ENCODE results near the gene NAA35.
"Not testable (repeated sequence)": the region's sequence is repeated elsewhere in the genome, so short reads cannot be mapped to it uniquely, and the experiment has no call there.

The NAA35 gene

DNA sequence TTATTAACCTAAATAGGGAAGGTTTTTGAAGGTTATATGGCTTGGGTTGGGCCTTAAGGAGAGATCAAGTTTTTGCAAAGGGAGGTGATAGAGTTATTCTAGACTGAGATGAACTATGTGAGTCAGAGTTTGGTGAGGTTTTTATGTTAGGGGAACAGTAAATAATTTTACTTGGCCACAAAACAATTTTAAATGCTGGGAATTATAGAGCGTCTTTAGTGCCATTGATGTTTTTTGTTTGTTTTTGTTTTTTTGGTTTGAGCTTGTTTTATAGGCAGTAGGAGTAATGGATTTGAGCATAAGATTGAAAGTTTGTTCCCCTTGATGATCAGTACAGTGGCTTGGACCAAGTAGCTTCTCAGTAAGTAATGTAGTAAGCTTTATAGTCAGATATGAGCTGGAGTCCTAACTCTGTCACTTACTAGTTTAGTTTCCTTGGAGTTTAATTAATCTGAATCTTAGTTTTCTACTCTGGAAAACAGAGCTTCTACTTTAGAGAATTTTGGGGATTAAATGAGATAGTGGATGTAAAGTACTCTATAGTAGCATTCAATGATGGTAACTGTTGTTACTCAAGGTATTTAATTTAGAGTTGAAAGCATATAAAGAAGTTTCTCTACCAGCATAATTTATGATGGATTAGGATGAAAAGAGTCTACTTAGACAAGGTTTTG, 2.9 kb downstream of the NAA35 start:
- no peak for DNase-seq (ENCODE audit: low read depth, low spot score)

DNA sequence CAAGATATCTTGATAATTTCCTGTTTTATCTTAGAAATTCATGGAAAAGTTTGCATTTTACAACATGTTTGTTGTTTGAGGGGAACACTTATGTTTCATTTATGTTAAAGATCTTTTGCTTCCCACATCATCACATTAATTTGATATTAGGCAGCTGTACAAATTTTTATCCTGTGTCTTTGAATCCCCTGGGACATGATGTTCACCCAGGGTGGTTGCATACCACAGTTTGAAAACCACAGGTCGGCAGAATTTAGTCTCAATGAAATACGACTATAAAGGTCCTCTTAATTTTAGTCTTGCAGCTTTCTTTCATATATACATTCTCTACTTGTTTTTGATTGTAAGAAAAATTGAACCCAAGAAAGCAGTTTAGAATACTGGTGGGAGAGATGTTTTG, 3.7 kb downstream of the NAA35 start:
- DNase-seq (ENCODE audit: low read depth, low spot score): no peak

DNA sequence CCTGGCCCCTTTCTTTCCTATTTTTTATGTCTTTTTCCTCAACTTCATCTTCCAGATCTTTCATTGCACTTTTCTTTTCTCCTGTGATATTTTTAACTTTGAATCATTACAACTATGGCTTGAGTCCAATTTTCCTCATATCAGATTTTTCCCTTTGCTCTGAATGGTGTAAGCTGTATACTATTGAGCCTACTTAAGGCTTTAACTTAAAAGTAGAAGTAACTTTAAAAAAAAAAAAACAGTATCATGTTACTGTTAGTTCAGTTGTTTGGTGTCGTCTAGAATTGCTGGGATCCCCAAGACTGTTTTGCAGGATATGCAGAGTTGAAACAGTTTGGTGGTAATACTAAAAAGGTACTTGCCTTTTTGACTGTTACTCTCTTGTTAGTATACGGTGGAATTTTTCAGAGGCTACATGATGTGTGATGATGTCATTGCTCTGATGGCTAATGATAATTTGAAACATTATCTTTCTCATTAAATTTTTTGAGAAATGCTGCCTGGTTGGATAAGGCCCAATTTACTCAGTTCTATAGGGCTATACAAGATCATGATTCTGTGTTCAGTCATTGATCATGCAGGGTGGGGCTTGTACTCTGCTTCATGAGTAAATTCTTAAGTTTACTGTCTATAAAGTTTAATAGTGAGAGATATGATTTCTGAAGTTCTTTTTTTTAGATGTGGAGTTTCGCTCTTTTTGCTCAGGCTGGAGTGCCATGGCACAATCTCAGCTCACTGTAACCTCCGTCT, 8.8 kb downstream of the NAA35 start:
- no peak for DNase-seq (ENCODE audit: low read depth, low spot score)

DNA sequence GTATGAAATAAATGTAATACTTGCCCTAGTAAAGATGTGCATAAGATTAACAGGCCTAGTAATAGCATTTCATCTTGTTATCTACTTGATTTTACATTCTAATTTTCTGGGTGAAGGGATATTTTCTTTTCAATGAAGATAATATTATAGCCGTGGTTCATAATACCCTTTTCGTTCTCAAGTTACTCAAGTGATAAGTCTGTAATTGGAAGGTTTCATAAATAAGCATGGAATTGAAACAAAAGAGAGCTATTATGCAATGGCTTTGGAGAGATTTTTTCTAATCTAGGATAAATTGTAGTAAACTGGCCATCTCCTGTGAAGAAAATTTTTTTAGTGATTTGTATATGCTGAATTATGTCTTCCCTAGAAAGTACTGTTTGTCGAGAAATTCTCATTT, 19.0 kb downstream of the NAA35 start:
- DNase-seq (ENCODE audit: low read depth, low spot score): no peak

DNA sequence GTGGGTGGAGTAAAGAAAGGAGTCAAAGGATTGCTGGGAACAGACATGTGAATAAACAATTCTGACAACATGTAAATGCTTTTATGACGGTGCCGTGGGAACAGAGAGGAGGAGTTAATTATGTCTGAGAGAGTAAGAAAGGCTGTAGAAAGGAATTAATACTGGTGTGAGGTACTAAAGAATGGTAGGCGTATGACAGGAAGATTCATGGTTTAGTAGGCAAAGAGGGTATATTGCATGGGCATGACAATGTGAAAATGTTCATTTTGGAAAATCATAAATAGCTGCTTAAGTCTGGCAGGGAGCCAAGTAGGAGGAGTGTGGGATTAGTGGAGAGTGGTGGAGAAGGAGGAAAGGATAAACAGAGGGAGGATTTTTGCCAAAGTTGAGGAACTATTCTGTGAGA, 19.7 kb downstream of the NAA35 start:
- DNase-seq (ENCODE audit: low read depth, low spot score): no peak

DNA sequence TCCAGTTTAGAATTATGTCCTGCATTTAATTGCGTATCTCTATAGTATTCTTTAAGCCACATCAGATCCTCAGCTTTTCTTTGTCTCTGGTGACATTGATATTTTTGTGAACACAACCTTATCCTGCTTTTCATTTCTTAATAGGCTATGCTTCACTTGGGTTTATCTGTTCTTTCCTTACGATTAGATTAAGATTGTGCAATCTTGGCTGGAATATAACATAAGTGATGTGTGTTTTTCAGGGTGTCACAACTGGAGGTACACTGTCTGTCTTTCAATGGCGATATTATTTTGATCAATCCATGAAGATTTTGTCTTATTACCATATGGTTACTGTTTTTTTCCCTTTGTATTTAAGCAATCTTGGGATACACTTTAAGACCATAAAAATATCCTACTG, 23.6 kb downstream of the NAA35 start:
- DNase-seq (ENCODE audit: low read depth, low spot score): no peak

DNA sequence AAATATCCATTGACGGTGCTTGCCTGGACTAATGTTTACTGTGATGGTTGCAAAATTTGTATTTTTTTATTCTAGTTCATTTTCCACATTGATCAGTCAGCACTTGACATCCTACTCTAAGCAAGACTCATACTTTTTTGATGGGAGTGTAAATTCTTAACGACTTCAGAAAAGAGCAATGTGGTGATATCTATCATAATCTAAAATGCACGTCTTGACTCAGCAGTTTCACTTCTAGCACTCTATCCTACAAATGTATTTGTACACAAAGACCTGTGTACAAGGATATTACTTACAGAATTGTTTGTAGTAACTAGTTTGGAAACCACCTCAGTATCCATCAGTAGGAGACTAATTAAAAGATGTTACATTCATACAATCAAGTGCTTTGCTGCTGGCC, 24.0 kb downstream of the NAA35 start:
- no peak for DNase-seq (ENCODE audit: low read depth, low spot score)

DNA sequence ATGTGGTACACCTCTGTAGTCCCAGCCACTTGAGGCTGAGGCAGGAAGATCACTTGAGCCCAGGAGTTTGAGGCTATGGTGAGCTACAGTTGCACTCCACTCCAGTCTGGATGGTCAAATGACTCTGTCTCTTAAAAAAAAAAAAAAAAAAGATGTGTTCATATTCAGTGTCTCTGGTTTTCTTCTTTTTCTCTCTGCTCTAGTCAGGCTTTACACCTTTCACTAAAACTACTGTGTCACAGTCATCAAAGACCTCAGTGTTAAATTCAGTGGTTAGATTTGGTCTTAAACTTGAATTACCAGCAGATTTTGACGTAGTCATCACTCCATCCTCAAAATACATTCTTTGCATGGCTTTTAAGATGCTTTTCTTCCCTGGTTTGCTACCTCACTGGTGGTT, 28.8 kb downstream of the NAA35 start:
- no peak for DNase-seq (ENCODE audit: low read depth, low spot score)

DNA sequence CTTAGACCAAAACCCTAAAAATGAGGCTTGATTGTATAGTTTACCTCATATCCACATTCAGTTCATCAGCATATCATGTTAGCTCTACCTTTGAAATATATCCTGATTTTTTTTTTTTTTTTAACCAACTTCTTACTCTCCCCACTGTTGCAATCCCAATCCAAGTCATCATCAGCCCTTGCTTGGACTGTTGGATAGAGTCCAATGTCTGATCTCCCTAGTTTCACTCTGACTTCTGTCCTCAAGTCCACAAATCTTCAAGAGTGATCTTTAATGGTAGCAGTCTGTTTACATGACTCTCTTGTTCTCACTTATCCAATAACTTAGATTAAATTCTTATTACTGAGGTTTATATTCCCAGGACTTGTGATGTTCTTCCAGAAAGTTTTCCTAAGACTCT, 30.8 kb downstream of the NAA35 start:
- no peak for DNase-seq (ENCODE audit: low read depth, low spot score)

DNA sequence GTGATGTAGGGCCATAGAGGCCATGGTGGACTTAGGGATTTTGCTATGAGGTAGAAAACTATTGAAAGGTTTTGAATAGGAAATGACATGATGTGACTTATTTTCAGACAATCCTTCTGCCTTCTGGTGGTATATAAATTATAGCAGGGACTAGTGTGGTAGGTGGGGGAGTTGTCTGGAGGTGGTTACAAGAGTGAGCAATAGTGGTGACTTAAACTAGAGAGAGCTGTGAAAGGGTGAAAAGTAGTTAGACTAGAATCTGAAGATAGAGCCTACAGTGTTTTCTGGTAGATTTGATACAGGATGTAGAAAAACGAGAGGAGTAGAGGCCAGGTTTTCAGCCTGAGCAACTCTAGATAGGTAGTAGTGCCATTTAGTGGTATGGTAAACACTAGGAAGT, 32.3 kb downstream of the NAA35 start:
- DNase-seq (ENCODE audit: low read depth, low spot score): no peak

DNA sequence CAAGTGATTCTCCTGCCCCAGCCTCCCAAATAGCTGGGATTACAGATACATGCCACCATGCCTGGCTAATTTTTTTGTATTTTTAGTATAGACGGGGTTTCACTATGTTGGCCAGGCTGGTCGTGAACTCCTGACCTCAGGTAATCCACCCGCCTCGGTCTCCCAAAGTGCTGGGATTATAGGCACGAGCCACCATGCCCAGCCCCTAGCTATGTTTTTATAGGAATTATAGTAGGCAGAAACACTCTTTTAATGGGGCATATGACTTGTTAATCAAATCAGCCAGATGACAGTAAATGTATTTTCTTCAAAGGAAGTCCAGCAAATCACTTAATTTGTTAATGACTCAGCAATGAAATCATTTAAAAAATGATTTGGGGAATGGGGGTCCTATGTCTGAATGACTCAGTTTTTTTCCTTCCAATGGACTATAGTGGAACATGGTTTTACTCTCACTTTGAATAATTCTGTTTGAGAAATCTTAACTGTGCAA, 33.2 kb downstream of the NAA35 start:
- not testable (repeated sequence) for DNase-seq (ENCODE audit: low read depth, low spot score)

DNA sequence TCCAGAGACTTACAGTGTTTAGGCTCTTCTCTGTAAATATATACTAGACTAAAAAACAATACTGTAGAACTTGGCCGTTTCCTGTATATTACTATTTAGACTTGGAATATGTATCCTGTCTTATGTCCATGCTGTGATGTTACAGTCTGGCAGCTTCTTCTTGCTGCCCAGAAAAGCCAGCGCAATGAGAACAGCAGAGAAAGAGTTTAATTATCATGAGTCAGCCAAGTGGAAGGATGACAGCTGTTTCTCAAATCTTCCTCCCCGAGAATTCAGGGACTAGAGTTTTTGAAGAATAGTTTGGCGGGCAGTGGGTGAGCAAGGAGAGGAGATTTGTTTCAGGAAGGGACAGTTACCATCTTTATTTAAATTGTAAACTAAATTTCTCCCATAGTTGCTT, 37.5 kb downstream of the NAA35 start:
- DNase-seq (ENCODE audit: low read depth, low spot score): no peak

DNA sequence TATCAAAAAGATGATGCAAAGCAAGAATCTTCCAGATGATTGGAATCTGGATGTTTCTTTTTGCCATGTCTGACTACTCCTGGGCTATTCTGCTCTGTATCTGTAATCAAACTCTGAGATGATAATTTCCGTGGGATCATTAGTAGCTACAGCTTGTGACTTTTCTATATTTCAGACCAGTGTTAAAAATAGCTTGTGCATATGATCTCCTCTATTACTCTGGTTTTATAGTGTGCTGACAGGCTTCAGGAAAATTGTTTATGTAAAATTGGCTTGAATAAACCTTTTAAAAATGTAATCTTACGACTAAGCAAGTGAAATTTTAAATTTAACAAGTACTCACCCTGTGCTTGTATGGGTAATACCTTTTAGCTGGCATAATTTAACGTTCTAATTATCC, 40.4 kb downstream of the NAA35 start:
- DNase-seq (ENCODE audit: low read depth, low spot score): no peak

DNA sequence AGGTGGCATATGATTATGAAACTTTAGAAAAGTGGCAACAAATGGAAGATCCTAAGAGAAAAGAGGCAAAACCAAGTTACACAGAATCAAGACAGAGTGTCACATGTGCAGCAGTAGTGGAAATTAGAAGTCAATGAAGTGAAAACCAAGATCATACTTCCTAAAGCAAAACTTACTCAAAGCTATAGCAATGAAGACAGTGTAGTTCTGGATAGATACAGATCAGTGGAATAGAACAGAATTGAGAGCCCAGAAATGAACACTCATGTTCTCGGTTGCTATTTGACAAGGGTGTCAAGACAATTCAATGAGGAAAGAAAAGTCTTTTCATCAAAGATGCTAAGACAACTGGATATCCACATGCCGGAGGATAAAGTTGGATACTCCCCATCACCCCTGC, 43.5 kb downstream of the NAA35 start:
- no peak for DNase-seq (ENCODE audit: low read depth, low spot score)

DNA sequence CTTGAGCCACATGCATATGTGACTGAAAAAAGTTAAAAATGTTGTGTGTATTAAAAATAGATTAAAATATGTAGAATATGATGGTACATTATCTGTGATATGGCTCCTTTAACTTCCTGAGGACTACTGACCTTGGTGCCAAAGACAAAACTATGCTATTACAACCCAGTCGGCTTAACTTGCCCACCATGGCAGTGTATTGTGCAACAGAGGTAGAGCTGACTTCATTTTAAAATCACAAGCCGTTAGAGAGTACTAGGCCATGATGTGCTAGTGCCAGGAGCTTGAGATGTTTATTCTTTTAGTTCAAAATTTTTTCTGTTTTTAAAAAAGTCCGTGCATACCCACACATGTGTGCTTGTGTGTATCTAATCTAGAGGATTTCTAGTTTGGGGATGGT, 46.3 kb downstream of the NAA35 start:
- DNase-seq (ENCODE audit: low read depth, low spot score): no peak

DNA sequence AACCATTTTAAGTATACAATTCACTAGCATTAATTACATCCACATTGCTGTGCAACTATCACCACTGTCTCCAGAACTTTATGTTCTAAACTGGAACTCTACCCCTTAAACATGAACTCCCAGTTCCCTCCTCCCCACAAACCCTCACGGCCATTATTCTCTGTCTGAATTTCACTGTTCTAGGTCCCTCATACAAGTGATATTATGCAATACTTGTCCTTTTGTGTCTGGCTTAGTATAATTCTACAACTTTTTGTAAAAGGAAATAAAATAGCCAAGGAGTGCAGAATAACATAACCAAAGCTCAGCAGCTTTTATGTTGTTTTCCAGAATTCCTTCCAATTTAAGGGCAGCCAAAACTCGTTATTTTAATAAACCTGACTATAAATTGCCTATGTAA, 53.2 kb downstream of the NAA35 start:
- DNase-seq (ENCODE audit: low read depth, low spot score): no peak

DNA sequence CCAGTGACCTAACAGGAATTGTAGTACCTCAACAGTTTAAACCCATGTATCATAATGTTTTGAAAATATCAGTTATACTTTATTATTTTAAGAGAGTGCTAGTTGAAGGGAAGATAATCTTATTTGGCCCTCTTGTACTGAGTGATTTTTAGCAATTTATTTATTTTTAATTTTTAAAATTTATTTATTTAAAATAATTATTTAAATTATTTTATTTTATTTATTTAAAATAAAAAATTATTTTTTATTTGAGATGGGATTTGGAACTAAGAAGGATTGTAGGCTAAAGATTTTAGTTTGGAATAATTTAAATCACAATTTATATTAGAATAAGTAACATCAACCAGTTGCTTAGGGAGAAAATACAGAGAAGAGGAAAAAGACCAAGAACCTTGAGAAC, 54.2 kb downstream of the NAA35 start:
- no peak for DNase-seq (ENCODE audit: low read depth, low spot score)

DNA sequence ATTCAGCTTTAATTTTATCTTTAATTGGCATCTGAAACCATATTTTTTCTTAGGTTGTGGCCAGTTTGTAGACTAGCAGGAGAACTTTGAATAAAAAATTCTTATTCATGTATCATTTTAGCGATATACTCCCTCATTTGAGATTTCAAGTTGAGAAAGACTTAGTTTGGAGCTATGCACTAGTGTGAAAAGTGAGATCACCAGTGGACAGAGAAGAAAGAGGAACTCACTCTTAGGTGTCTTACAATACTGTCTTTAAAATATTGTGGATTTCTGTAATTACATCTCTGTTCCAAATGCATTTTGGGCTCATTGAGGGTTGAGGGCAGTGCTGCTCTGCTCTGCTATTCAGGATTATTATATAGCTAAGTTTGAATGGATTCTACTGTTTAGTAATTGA, 54.7 kb downstream of the NAA35 start:
- DNase-seq (ENCODE audit: low read depth, low spot score): no peak

DNA sequence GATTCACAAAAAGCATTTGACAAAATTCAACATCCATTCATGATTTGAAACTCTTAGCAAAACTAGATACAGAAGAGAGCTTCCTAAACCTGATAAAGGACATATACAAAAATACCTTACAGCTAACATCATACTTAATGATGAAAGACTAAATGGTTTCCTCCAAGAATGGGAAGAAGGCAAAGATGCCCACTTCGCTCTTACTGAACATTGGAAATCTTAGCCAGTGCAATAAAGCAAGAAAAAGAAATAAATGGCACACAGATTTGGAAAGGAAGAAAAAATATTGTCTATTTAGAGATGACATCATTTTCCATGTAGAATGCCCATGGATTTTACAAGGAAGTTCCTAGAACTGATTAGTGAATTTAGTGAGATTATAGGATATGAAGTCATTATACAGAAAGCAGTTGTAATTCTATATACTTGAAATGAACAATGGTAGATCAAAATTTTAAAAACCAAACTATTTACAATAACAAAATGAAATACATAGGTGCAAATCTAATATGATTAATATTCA, 64.4 kb downstream of the NAA35 start:
- DNase-seq (ENCODE audit: low read depth, low spot score): no peak

DNA sequence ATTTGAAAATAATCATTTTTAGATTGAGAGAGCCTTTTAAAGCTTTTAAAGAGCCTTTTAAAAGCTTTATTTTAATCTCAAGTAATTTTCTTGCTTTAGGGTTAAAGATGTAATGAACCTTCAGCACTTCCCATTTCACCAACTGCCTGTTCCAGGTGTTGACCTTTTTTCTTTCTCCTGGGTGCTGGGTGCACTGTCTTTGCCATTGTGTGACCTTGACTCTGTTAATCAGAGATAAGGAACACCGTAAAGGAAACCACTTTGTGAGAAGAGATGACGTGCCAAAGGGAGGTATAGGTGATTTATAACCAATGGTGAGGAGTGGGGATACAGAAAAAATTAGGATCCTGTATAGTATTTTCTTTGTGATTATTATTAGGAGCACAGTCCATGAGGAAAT, 68.2 kb downstream of the NAA35 start:
- DNase-seq (ENCODE audit: low read depth, low spot score): no peak

DNA sequence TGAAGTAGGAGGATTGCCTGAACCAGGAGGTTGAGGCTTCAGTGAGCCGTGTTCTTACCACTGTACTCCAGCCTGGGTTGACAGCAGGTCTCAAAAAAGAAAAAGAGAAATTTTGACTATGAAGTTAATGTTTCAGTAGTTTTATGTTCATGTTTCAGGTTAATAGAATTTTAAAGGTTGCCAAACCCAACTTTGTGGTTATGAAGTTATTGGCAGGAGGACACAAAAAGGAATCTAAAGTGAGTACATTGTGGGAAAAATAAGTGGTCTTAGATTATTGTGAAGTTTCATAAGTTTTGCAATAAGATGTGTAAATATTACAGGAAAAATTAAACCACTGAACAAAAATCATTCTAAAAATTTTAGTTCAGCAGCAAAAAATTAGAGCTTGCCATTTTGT, 79.8 kb downstream of the NAA35 start:
- no peak for DNase-seq (ENCODE audit: low read depth, low spot score)

DNA sequence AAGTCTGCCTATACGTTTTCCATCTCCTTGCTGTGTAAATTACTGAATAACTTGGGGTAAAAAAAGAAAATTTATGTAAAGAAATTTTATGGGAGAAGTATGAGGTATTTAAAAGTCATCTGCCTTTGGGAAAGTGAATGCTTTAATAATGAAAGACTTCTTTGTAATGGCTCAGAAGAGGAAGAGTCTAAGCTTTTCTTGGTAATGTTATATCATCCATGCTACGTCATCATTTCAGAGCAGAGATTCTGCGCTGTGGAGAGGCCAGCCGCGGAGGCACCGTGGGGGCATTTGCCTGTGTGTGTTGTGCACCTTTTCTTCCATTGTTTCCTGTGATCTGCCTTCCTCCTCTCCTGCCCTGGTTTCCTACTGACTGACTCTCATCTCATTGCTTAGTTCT, 80.2 kb downstream of the NAA35 start:
- no peak for DNase-seq (ENCODE audit: low read depth, low spot score)

DNA sequence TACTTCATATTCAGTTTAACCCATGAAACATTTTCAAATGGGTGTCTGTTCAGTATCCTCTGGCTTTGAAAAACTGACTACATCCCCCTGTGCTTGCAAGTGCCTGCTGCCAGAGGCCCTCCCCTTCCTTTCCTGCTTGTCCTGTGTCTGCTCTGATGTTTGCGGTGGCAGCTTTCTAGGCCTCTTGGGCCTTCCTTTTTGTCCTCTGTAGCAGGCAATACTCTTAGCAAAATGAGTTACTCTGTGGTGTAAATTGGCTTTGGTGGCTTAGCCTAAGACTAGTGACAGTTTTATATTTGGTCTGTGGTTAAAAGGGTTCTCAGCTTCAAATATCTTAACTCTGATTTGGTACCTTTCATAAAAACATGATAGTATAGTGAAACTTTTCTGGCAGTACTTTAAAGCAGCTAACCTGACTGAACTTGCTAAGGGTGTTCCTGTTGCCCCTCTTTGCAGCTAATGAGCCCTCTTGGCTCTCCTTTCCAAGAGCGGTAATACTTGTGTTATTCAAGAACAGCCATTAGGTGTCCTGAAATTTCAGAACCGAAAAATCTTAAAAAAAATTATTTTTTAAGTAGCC, 81.8 kb downstream of the NAA35 start:
- no peak for DNase-seq (ENCODE audit: low read depth, low spot score)
